ENCODE measurements around the gene BACH2.
A peak's percentile ranks its signal among the peaks of the same experiment; 100 is the strongest.
"Not testable (repeated sequence)": the region's sequence is repeated elsewhere in the genome, so short reads cannot be mapped to it uniquely, and the experiment has no call there.

Gene BACH2

DNA sequence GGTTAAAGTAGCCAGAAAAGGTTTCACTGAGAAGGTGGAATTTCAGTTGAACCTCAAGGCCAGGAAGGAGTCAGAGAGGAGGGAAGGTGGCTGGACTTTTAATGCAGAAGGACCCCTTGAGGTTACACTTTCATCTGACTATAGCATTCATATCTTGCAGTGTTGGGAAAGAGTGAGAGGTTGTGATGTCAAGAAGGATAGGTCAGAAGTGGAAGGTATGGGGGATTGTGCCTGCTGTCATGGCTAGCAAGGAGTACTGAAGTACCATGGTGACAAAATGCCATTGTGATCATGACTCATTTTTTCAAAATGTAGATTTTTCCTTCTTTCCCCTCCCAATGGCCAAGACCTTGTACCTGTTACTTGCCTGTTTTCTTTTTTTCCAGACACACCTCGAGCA, 5.2 kb upstream of the BACH2 start:
- no peak for DNase-seq (ENCODE audit: low spot score)

GRCh38 chr6:90298459-90299053, 1.9 kb upstream of the BACH2 start:
- DNase-seq (ENCODE audit: low spot score), result no peak

DNA sequence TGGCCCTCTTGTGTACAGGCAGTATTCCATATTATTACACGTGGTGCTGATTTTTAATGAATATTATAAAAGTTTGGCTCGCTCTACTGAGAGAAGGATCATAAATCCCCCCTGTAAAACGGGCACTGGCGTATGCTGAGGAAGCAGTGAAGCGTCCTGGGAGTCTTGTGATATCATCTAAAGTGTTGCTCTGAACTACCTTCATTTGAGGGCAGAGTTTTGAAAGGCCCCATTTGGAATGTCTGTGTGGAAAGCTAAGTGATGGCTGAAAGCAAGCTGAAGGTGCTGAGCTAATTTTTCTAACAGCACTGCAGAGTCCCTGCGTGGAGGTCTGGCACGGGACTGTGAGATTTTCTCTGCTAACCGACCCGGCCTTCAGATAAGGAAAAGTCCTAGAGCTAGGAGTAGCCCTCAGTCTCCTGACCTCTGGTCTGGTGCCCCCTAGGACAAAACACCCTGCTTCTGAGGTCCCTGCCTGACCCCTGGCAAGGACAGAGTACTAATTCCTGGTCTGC, 1.3 kb upstream of the BACH2 start:
- DNase-seq (ENCODE audit: low spot score), result no peak

DNA sequence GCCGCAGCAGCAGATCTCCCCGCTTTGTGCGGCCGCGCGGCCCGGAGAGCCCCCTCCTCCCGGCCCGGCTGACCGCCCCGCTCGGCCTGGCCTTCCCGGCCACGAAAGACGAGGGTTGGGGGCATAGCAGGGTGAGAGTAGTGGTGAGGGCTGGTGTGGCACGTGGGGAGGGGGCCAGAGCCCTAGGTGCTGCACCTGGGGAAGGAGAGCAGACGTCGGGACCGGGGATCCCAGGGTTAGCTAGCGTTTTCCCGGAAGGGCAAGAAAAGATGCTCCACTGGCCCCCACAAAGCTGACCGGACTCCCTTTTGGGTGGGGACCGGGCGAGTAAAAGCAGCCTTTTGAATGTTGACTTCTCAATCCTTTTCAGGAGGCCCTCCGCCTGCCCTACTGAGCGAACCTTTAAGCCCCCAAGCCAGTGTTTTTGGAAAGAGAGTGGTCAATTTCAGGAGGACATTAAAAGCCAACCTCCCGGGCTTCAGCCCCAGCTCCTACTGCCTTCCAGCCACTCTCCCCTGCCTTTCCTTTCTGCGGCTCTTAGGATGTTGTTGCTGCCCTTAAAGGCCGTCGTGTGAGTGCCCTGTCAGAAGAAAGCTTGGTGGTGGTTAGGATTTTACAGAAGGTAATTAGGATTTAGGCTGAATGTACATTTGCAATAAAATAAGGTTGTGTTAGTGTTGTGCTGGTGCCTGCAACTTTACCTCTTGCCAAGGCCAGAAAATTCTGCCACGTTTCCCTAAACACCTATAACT, 648 bp upstream of the BACH2 start:
- no peak for DNase-seq (ENCODE audit: low spot score)

GRCh38 chr6:90295854-90296340, 746 bp downstream of the BACH2 start:
- peak; percentile 30 for DNase-seq (ENCODE audit: low spot score)

DNA sequence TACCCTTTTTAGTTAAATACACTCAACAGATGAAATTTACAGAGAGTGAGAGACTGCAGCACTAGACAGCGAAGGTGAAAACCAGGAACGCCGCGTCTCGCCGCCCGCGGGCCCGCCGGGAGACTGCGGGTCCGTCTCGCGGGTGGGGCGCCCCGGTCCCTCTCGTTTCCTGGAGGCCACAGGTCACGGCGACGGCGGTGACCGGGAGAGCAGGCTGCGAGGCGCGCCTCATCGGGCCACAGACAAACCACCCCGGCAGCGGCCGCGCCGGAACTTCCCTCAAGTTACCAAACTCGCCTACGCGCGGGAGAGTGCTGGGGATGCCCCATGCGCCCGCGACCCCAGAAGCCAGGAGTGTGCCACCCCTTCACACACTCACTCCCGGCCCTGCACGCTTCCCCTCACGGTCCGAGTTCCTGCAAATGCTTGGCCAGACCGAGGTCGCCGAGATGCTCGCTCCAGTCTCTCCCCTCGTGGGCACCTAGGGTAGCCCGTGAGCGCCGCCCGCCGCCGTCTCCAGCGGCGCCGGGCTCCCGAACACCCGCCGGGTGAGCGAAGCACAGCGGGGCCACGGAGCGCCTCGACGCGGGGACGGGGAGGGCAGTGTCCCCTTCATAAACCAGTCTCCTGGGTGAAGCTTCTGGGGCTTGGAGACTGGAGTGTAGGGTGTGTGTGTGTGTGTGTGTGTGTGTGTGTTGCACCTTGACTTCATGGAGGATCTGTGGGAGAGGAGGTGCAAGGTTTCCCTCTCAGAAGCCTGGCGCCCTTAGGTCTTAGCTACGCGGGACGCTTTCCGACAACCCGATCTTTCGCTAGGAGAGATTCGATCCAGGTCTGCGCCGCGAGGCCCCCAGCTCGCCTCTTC, 1.4 kb downstream of the BACH2 start:
- DNase-seq (ENCODE audit: low spot score), result peak; percentile 26

DNA sequence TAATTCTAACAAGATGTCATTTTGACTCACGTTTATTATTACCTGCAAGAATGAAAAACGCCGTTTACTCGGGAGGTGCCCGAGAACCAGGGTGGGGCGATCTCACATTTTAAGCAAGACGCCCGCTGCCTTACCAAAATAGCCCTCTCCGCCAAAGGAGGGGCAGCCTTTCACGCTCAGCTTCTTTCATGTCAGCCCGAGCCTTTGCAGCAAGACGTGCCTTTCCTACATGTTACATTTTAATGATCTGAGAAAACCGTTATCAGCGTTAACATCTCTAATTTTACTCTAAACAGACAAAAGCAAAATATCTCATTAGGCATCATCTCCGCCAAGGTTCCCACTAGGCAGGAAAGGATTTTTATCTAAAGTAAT, 2.0 kb downstream of the BACH2 start:
- no peak for DNase-seq (ENCODE audit: low spot score)

DNA sequence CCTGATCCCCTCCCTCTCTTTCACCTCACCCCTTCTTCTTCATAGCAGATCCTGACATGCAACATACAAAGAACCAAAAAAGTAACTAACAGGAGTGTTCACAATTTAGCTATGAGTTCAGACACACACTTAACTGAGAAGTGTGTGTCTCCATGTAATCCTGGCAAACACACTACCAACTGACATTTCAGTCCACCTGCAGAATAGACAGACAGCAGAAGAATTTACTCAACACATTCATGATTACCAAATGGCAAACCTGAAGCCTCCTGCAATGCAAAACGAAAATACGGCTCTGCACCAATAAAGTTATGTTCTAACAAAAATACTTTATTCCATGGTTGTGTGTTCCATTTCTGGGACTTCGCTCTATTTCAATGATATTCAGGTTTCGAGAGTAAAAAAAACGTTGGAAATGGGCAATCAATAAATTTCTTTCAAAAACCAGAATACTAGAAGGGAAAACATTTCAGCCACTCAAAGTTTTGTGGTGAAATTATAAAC, 2.6 kb downstream of the BACH2 start:
- no peak for DNase-seq (ENCODE audit: low spot score)

DNA sequence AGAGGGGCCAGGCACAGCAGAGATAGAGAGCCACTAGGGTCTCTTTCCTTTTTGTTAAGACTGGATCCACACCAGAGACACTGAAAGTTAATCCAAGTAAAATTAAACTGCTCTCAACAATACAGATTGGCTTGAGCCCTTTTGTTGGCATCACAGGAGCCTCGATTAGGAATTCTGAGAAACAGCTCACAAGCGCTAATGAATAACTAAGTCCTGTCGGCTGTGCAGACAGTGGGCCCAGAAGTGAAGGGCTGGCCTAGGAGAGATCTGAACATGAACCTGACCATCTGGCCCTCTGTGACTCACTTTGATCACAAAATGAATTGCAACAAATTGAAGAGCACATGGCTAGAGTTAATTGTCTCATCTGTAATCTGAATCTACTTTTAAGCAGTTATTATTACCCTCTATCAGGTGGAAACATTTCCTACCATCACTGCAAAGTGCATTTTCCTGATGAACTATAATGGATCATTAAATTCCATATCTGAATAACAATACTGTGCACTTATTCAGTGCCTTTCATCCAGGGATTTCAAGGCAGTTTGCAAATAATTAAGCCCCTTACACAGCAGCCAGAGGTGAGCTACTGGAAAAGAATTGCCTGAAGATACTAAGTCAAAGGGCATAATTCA, 3.2 kb downstream of the BACH2 start:
- DNase-seq (ENCODE audit: low spot score), result no peak

GRCh38 chr6:90291565-90291964, 5.1 kb downstream of the BACH2 start:
- DNase-seq (ENCODE audit: low spot score), result no peak

DNA sequence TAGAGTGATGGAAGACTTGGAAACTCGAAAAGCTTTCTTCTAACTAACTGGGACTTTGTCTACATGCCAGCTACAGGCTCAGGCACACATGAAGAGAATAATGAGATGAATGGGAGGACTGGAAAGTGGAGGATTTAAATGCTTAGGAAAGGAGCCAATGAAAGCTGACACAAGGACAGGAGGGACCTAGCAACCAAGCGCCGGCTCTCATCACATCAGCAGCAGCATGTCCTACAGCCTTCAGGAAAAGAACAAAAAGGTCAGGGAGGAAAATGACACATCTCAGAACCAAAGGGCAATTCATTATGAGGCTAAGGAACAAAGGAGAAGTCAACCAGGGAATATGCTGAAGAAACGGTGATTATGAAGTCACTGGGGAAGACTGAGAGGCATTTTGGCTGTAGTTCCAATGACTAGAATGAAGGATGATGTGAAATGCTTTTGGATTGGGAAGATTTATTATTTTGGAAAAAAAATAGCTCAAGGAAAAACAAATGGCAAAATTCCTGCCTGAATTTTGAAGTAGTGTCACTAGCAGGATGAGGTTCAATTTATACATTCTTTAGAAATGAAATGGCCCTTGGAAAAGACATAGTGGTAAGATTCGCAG, 5.7 kb downstream of the BACH2 start:
- peak; percentile 66 for DNase-seq (ENCODE audit: low spot score)

DNA sequence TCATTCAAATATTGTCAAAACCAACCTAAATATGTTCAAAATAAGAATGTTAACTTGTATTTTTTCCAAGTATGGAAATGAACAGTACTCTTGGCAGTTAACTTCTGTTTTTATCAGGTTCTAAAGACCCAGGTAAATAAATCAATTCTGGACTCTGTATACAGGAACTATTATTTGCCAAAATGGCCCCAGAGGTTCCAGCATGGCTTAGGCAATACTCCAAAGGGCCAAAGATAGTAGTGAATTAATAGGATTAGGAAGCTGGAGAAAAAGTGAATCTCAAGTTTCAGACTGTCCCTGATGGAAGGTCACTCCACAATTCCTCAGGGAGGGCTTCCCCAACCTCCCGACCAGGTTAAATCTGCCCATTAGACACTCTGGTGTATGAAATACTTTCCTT, 6.7 kb downstream of the BACH2 start:
- no peak for DNase-seq (ENCODE audit: low spot score)

GRCh38 chr6:90288404-90288803, 8.2 kb downstream of the BACH2 start:
- no peak for DNase-seq (ENCODE audit: low spot score)

- DNase-seq (ENCODE audit: low spot score), result peak; percentile 44
These were observed 9.7 kb downstream of the BACH2 start for GRCh38 chr6:90286884-90287488.

GRCh38 chr6:90285611-90286381, 10.8 kb downstream of the BACH2 start:
- DNase-seq (ENCODE audit: low spot score), result peak; percentile 84

DNA sequence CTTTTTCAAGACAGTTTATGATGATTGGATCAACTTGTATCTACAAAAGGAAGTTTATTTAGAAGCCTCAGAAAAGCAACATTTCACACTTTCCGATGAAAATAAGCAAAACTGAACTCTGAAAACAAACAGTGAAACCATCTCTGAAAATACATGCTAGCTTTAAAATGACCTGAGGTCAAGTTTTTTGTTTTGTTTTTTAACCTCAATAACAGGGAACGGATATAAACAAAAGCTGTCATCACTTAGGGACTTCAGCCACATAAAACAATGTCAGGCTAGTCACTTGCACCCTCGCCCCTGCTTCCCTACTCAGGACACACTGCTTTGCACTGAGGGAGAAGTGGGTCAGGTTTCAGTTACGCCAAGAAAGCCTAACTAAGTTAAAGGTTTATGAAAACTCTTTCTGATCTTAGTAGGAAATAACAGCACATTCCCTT, 11.6 kb downstream of the BACH2 start:
- peak; percentile 38 for DNase-seq (ENCODE audit: low spot score)

DNA sequence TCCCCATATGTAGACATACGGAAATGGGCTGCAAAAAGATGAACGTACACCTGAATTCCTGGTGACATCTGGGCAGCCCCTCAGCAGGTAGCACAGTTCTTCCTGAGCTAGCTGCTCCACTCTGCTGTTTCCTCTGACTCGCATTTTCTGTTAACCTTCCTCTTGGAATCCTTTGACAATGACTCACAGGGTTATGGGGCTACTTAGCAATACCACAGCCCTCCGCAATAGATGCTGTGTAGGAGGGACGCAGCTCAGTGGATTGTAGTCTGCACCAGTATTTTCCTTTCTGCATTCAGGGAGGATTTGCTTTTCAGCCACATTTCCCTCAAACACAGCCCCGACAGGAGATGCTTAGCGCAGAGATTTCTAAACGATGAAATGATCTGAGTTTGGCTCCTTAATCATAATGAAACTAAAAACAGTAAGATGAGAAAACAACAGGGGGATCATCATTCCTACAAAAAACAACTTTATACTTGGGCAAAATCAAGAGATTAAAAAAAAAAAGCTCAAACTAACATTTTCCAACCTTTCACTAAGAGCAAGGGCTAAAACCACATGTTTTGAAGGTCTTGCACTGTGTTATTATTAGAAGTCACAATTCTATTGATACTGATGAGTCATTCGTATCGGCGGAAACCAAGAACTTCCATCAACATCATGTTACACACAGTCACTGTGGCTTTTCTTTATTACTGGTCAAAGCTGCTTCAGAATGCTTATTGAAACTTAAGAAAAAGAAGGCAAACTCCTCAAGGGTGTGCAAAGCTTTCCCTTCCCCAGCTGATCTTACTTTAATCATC, 12.2 kb downstream of the BACH2 start:
- peak; percentile 87 for DNase-seq (ENCODE audit: low spot score)

- not testable (repeated sequence) for DNase-seq (ENCODE audit: low spot score)
These were observed 14.4 kb downstream of the BACH2 start for GRCh38 chr6:90282265-90282664.

GRCh38 chr6:90278129-90278528, 18.5 kb downstream of the BACH2 start:
- no peak for DNase-seq (ENCODE audit: low spot score)

All from kidney capillary endothelial cell (primary cell).